GM23338 (cell line): ENCODE measurements around the gene DTNB. TPM values are rescaled to one million over a fixed set of nuclear protein-coding genes. Genes with fewer than 3 reads are reported as not detected.
A peak's percentile ranks its signal among the peaks of the same experiment; 100 is the strongest.

ENCODE experiments used
- ATAC-seq: fragments of 200-7000 bp; cut with Tn5 transposase; 3 replicates; pipeline ENCODE4 v1.9.1; 2020
- DNase-seq: peaks from one replicate; pipeline ENCODE4 v3.0.0-alpha.2; 2015; ENCODE audit warnings: low spot score
- H2AFZ ChIP-seq: fragments of 200-600 bp; sonication (generic); 2 replicates; pipeline ENCODE4 v1.8.0; 2016; ENCODE audit warnings: antibody characterized with exemption, mild to moderate bottlenecking, moderate library complexity
- H3F3A ChIP-seq: fragments of 200-600 bp; sonication (generic); replicated peaks from 2 replicates; pipeline ENCODE4 v1.8.0; 2017; ENCODE audit warnings: antibody characterized with exemption, mixed run types, low read depth
- H3K27ac ChIP-seq: fragments of 200-600 bp; sonication (generic); 2 replicates; pipeline ENCODE4 v1.6.1; 2016; ENCODE audit warnings: low read depth
- H3K27me3 ChIP-seq: fragments of 200-600 bp; sonication (generic); 2 replicates; pipeline ENCODE4 v1.8.0; 2016; ENCODE audit warnings: mild to moderate bottlenecking, mixed run types, moderate library complexity; ENCODE audit not compliant: insufficient read depth
- H3K36me3 ChIP-seq: fragments of 200-600 bp; sonication (generic); 2 replicates; pipeline ENCODE4 v1.8.0; 2016; ENCODE audit warnings: mild to moderate bottlenecking; ENCODE audit not compliant: insufficient read depth
- H3K4me1 ChIP-seq: fragments of 200-600 bp; sonication (generic); 2 replicates; pipeline ENCODE4 v1.8.0; 2016; ENCODE audit warnings: mild to moderate bottlenecking, moderate library complexity; ENCODE audit not compliant: insufficient read depth
- H3K4me2 ChIP-seq: fragments of 200-600 bp; sonication (generic); 2 replicates; pipeline ENCODE4 v1.7.1; 2017; ENCODE audit warnings: mixed run types
- H3K4me3 ChIP-seq: fragments of 200-600 bp; sonication (generic); 2 replicates; pipeline ENCODE4 v1.6.1; 2016; ENCODE audit warnings: mixed run types
- H3K79me2 ChIP-seq: fragments of 200-600 bp; sonication (generic); replicated peaks from 2 replicates; pipeline ENCODE4 v1.8.0; 2017; ENCODE audit warnings: mild to moderate bottlenecking; ENCODE audit not compliant: insufficient read depth
- H3K9me2 ChIP-seq: fragments of 200-600 bp; sonication (generic); 2 replicates; pipeline ENCODE4 v1.8.0; 2017; ENCODE audit not compliant: insufficient read depth
- H4K20me1 ChIP-seq: fragments of 200-600 bp; sonication (generic); replicated peaks from 2 replicates; pipeline ENCODE4 v1.8.0; 2017; ENCODE audit warnings: mild to moderate bottlenecking; ENCODE audit not compliant: insufficient read depth
- H3K27ac Mint-ChIP-seq: 2 replicates; pipeline ENCODE4 v1.8.0; 2020; ENCODE audit warnings: inconsistent platforms, mild to moderate bottlenecking, moderate library complexity, mixed read lengths
- H3K27me3 Mint-ChIP-seq: 3 replicates; pipeline ENCODE4 v1.8.0; 2022; ENCODE audit warnings: low read depth, mild to moderate bottlenecking, moderate library complexity, mixed read lengths, inconsistent platforms; ENCODE audit not compliant: insufficient read depth, poor library complexity
- H3K36me3 Mint-ChIP-seq: 3 replicates; pipeline ENCODE4 v1.8.0; 2021; ENCODE audit warnings: low read depth, mild to moderate bottlenecking, inconsistent platforms, moderate library complexity, mixed read lengths
- H3K4me1 Mint-ChIP-seq: 3 replicates; pipeline ENCODE4 v1.8.0; 2020; ENCODE audit warnings: mild to moderate bottlenecking, inconsistent platforms, mixed read lengths
- H3K4me3 Mint-ChIP-seq: 3 replicates; pipeline ENCODE4 v1.8.0; 2021; ENCODE audit warnings: moderate library complexity, mild to moderate bottlenecking, inconsistent platforms, mixed read lengths
- H3K9me3 Mint-ChIP-seq: 3 replicates; pipeline ENCODE4 v1.8.0; 2020; ENCODE audit warnings: moderate library complexity, mild to moderate bottlenecking, inconsistent platforms, mixed read lengths
- CREB1 ChIP-seq: fragments of 250-450 bp; sonication (Bioruptor Pico); IDR thresholded peaks from 2 replicates; pipeline ENCODE4 v1.5.0; 2020; ENCODE audit warnings: low read depth, mild to moderate bottlenecking, moderate library complexity
- CTCF ChIP-seq, 2 experiments: fragments of 200-600 bp in 1 of 2; sonication (generic) in 1 of 2; conservative IDR thresholded peaks; 2 replicates each; pipeline versions ENCODE4 v1.5.1 to v1.6.1; 2016 to 2017; ENCODE audit warnings: antibody characterized with exemption in 2 of 2, low read depth in 2 of 2, mild to moderate bottlenecking in 2 of 2, moderate library complexity in 1 of 2
- EZH2 ChIP-seq: fragments of 200-600 bp; sonication (generic); IDR thresholded peaks from one replicate; pipeline ENCODE4 v1.8.0; 2017; ENCODE audit warnings: antibody characterized with exemption, mild to moderate bottlenecking, low read depth; ENCODE audit not compliant: unreplicated experiment
- EZH2phosphoT487 ChIP-seq: fragments of 200-600 bp; sonication (generic); IDR thresholded peaks from one replicate; pipeline ENCODE4 v1.8.1; 2018; ENCODE audit warnings: antibody characterized with exemption; ENCODE audit not compliant: unreplicated experiment
- JUNB ChIP-seq: IDR thresholded peaks from one replicate; pipeline ENCODE4 v1.6.1; 2016; ENCODE audit warnings: antibody characterized with exemption; ENCODE audit not compliant: unreplicated experiment
- NANOG ChIP-seq: IDR thresholded peaks from 2 replicates; pipeline ENCODE4 v1.6.1; 2016; ENCODE audit warnings: antibody characterized with exemption, borderline replicate concordance
- POLR2AphosphoS5 ChIP-seq: IDR thresholded peaks from 2 replicates; pipeline ENCODE4 v1.6.1; 2016; ENCODE audit warnings: antibody characterized with exemption, low read depth
- REST ChIP-seq: IDR thresholded peaks from one replicate; pipeline ENCODE4 v1.6.1; 2018; ENCODE audit warnings: antibody characterized with exemption; ENCODE audit not compliant: unreplicated experiment
- ZNF462 ChIP-seq: fragments of 250-450 bp; sonication (Bioruptor Pico); IDR thresholded peaks from 2 replicates; pipeline ENCODE4 v1.5.0; 2020; ENCODE audit warnings: mild to moderate bottlenecking, moderate library complexity
- polyA plus RNA-seq: library from polyadenylated mRNA; unstranded; fragments of >200 nt; fragmentation: Nextera tagmentation; extraction: Ambion mirVana; gene quantifications from 2 replicates; pipeline ENCODE4 v1.2.1, GENCODE V29; 2016
- total RNA-seq: library from RNA; depleted of rRNA; stranded (reverse); fragments of >200 nt; shearing (Covaris generic); gene quantifications from 2 replicates; pipeline ENCODE4 v1.2.3, GENCODE V29; 2014

DTNB gene
- total and polyA plus RNA-seq, 2 experiments from 2014 or later = 22.1 to 29.4 TPM

GRCh38 chr2:25480561-25480960 is 192.8 kb downstream of the DTNB start:
- TF ChIP-seq POLR2AphosphoS5 (no peak), EZH2phosphoT487 (no peak), REST (no peak), CTCF (conservative IDR thresholded peaks at IDR 0.05; ENCODE audit: low read depth in 2 of 2) (no peak), NANOG (no peak), CREB1 (no peak), ZNF462 (CRISPR knock-in tag) (no peak), EZH2 (no peak), JUNB (no peak)
- Histone ChIP-seq H3K27me3 (no peaks in the 10 kb centered on the region), H3K79me2 (no peaks in the 10 kb centered on the region), H3K4me2 (no peak overlapping the region), H3K27ac (peak overlapping the region; percentile 17; the same call in 1 of the 2 replicates), H3K4me1 (no peaks in the 10 kb centered on the region), H3K9me2 (no peaks in the 10 kb centered on the region), H3K4me3 (no peak overlapping the region), H4K20me1 (no peaks in the 10 kb centered on the region), H2AFZ (no peak overlapping the region), H3F3A (no peaks in the 10 kb centered on the region), H3K36me3 (peaks cover 8% of the 10 kb centered on the region; the same call in 1 of the 2 replicates)
- peaks cover 12% of the 10 kb centered on the region; the same call in 2 of the 3 replicates for H3K36me3 Mint-ChIP-seq
- no peak overlapping the region for H3K4me3 Mint-ChIP-seq
- H3K27ac Mint-ChIP-seq = no peak overlapping the region
- DNase-seq (no peak), ATAC-seq (no peak)
- no peaks in the 10 kb centered on the region for H3K4me1 Mint-ChIP-seq
- peaks cover 8% of the 10 kb centered on the region for H3K9me3 Mint-ChIP-seq
- no peaks in the 10 kb centered on the region for H3K27me3 Mint-ChIP-seq
